ENCODE results near the gene CTSD. TPM values are rescaled to one million over a fixed set of nuclear protein-coding genes. Genes with fewer than 3 reads are reported as not detected.

CTSD gene
- total RNA-seq, 4 donors from 2014 or later = 573 to 913 (median 707) TPM

- TF ChIP-seq POLR2A (IDR thresholded peaks at IDR 0.05) (no peak), CTCF (IDR thresholded peaks at IDR 0.05) (no peak)
- intact Hi-C loops (cut with DNase I; ENCODE audit: low total_unique reads) = no loop called here
- peak in 1 of 2 donors; percentile 72 for DNase-seq (ENCODE audit: low spot score in 2 of 2)
- whole genome bisulfite sequencing, 2 donors = 55 to 67% methylated on average over 9 of the region's 9 CpGs
- H3K4me3 ChIP-seq (ENCODE audit: low read depth, poor library complexity, severe bottlenecking) = no peak overlapping the region
Observed at GRCh38 chr11:1727861-1728260, 35.9 kb downstream of the CTSD start.

GRCh38 chr11:1727096-1727690 lies 36.5 kb downstream of the CTSD start:
- TF ChIP-seq CTCF (IDR thresholded peaks at IDR 0.05) (no peak), POLR2A (IDR thresholded peaks at IDR 0.05) (no peak)
- 50 to 63% methylated on average over 11 of the region's 11 CpGs for WGBS, 2 donors
- peak in 1 of 2 donors; percentile 46 for DNase-seq (ENCODE audit: low spot score in 2 of 2)
- intact Hi-C loops (cut with DNase I; ENCODE audit: low total_unique reads) = no loop called here
- H3K4me3 ChIP-seq (ENCODE audit: low read depth, poor library complexity, severe bottlenecking) = no peak overlapping the region

- TF ChIP-seq CTCF (IDR thresholded peaks at IDR 0.05) (no peak), POLR2A (IDR thresholded peaks at IDR 0.05) (no peak)
- no peak overlapping the region for H3K4me3 ChIP-seq (ENCODE audit: low read depth, poor library complexity, severe bottlenecking)
- intact Hi-C loops (cut with DNase I; ENCODE audit: low total_unique reads) = no loop called here
- no peak for DNase-seq (ENCODE audit: low spot score in 2 of 2)
- WGBS, 2 donors = 82 to 86% methylated on average over 8 of the region's 8 CpGs
Observed at GRCh38 chr11:1719781-1720180, 43.9 kb downstream of the CTSD start.

GRCh38 chr11:1718326-1718725 lies 45.4 kb downstream of the CTSD start:
- 91 to 94% methylated on average over 15 of the region's 15 CpGs for WGBS, 2 donors
- no peak for TF ChIP-seq CTCF (IDR thresholded peaks at IDR 0.05)
- TF ChIP-seq POLR2A (IDR thresholded peaks at IDR 0.05) = no peak
- H3K4me3 ChIP-seq (ENCODE audit: low read depth, poor library complexity, severe bottlenecking) = no peak overlapping the region
- intact Hi-C loops (cut with DNase I; ENCODE audit: low total_unique reads) = no loop called here
- DNase-seq (ENCODE audit: low spot score in 2 of 2) = peak in 1 of 2 donors; percentile 60

- WGBS, 2 donors = 62 to 66% methylated on average over 8 of the region's 8 CpGs
- TF ChIP-seq CTCF (IDR thresholded peaks at IDR 0.05) (no peak), POLR2A (IDR thresholded peaks at IDR 0.05) (no peak)
- no peak overlapping the region for H3K4me3 ChIP-seq (ENCODE audit: low read depth, poor library complexity, severe bottlenecking)
- peak in 1 of 2 donors; percentile 82 for DNase-seq (ENCODE audit: low spot score in 2 of 2)
- intact Hi-C loops (cut with DNase I; ENCODE audit: low total_unique reads) = no loop called here
Observed at GRCh38 chr11:1717745-1718144, 46.0 kb downstream of the CTSD start.
